ENCODE data around the gene INTS11.

DNA sequence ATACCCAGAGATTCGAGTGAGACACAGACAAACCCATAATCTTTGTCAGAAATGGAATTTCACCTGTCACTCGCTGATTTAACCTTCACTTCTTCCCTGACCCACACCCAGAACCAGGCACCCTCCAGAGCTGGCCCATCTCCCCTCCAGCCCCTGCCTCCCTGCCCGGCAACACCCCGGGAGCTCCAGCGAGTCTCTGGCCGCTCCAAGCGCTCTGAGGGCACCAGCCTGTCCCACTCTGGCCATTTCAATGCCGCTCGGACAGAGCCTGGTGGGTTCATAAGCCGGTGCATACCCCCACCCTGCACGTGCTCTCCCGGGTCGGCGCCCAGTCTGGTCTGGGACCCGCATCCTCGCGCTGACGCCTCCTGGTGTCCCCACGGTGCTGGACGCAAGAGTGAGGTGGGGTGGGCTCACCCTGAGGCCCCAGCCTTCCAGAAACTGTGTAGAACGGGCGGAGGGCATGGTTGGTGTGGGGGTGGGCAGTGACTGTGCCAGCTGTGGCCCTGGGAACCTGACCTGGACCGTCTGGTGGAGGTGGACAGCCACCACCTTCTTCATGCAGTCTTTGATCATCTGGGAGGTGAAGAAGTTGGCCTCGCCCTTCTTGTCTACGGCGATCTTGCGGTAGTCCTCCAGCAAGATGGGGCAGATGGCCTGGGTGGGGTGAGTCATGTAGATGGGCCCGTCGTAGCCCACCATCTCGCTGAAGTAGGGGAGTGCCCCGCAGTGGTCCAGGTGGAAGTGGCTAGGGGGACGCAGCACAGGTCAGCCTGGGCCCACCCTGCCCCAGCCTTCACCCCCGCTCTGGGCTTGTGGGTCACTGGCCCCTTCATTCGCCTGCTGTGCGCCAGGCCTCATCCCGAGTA is 5.4 kb downstream of the INTS11 start:
- TF ChIP-seq, protein P1, sequence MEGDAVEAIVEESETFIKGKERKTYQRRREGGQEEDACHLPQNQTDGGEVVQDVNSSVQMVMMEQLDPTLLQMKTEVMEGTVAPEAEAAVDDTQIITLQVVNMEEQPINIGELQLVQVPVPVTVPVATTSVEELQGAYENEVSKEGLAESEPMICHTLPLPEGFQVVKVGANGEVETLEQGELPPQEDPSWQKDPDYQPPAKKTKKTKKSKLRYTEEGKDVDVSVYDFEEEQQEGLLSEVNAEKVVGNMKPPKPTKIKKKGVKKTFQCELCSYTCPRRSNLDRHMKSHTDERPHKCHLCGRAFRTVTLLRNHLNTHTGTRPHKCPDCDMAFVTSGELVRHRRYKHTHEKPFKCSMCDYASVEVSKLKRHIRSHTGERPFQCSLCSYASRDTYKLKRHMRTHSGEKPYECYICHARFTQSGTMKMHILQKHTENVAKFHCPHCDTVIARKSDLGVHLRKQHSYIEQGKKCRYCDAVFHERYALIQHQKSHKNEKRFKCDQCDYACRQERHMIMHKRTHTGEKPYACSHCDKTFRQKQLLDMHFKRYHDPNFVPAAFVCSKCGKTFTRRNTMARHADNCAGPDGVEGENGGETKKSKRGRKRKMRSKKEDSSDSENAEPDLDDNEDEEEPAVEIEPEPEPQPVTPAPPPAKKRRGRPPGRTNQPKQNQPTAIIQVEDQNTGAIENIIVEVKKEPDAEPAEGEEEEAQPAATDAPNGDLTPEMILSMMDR (conservative IDR thresholded peaks at IDR 0.05): no peak
- no peak for TF ChIP-seq ZFX (IDR thresholded peaks at IDR 0.05)
